Amniotic epithelial cell (primary cell): ENCODE results near the gene KIRREL2.
"Not testable (repeated sequence)": the region's sequence is repeated elsewhere in the genome, so short reads cannot be mapped to it uniquely, and the experiment has no call there.

Source experiments
- DNase-seq: peaks from one replicate; pipeline ENCODE4 v3.0.0-alpha.2; 2010; ENCODE audit warnings: low read depth

The KIRREL2 gene

DNA sequence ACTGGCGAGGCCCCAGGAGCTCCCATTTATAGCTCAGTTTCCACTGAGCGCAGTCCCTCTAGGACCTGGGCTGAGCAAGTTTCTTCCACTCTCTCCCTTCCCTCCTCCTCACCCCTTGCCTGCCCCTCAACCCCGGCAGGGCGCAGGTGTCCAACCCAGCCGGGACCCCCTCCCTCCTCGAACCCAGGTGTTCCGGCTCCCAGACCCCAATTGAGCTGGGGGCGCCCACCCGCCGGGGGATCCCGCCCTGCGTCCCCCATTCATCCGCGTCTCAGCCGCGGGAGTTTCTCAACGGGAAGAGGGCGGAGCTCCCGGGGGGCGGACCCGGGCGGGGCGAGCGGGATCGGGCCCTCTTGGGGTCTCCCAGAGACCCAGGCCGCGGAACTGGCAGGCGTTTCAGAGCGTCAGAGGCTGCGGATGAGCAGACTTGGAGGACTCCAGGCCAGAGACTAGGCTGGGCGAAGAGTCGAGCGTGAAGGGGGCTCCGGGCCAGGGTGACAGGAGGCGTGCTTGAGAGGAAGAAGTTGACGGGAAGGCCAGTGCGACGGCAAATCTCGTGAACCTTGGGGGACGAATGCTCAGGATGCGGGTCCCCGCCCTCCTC is at the start of gene KIRREL2:
TSS of gene KIRREL2 (plus strand) at position 366 of the 604 bp plus-strand sequence. CDS start at position 575, 209 bp downstream.
- DNase-seq: no peak

DNA sequence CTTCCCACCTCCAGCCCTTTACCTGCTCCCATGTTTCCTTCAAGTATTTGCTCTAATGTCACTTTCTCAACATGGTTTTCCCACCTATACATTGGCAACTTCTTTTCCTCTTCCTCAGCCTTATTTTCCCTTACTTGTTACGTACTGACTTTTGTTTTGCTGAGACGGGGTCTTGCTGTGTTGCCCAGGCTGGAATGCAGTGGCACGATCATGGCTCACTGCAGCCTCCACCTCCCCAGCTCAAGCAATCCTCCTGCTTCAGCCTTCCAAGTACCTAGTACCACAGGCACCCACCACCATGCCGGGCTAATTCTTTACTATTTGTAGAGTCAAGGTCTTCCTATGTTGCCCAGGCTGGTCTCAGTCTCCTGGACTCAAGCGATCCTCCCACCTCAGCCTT is 49.1 kb upstream of the KIRREL2 start:
- DNase-seq: no peak

GRCh38 chr19:35811317-35812219 is 45.1 kb upstream of the KIRREL2 start:
- DNase-seq: no peak

DNA sequence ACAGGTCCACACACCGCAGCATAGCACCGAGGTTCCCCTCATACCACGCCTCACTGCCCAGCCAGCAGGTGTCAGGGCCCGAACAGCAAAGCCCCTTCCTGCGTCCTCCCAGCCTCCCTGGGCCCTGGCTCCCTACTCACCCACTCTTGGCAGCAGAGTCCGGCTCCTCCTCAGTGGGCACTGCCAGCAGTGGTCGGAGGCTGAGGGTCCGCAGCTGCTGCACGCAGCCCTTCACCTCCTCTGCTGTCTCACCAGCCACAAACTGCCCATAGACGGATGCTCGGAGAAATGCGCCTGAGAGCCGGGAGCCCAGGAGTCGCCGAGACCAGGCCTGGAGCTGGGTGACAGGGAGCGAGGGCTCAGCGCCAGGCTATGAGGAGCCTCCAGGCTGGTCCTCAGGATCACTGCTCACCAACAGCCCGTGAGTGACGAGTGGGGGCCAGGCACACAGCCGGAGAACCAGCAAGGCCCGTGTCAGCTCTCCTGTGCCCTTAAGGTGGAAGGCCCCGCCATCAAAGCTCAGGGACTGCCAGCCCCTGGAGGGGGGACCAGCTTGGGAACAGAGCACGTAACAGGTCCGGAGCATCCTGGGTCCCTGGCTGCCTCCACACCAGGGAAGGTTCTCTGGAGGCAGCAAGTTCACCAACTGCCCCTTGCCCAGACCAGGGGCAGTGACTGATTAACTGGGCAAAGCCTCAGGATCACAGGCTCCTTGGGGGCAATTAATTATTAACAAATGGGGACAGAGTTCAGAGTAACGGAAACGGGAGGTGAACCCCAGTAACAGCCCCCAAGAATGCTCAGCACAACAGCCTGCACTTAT is 44.3 kb upstream of the KIRREL2 start, which contains the start of gene PRODH2:
TSS of gene PRODH2 (minus strand) at position 626 of the 823 bp plus-strand sequence. CDS start at position 586, 40 bp downstream.
- DNase-seq: no peak

DNA sequence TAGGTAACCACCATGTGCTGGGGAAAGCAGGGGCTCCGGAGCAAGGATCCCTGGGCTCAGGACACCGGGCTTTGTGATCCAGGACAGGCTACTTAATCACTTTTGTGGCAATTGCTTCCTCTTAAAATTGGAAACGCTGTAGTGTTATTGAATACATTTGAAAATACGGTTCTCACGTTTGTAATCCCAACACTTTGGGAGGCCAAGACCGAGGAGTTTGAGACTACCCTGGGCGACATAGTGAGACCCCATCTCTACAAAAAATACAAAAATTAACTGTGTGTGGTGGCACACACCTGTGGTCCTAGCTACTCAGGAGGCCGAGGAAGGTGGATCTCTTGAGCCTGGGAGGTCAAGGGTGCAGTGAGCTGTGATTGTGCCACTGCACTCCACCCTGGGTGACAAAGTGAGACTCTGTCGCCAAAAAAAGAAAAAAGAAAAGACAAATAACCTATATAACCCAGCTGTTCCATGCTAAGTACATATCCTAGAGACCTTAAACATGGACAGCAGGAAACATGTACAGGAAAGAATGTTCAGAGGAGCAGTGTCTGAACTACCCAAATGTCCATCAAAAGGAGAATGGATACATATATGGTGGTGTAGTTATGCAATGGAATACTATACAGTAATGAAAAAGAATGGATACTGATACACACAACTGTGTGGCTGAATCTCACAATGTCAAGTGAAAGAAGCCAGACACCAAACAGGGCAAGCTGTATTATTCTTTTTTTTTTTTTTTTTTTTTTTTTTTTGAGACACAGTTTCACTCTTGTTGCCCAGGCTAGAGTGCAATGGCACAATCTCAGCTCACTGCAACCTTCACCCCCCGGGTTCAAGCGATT is 43.4 kb upstream of the KIRREL2 start:
- DNase-seq: no peak

DNA sequence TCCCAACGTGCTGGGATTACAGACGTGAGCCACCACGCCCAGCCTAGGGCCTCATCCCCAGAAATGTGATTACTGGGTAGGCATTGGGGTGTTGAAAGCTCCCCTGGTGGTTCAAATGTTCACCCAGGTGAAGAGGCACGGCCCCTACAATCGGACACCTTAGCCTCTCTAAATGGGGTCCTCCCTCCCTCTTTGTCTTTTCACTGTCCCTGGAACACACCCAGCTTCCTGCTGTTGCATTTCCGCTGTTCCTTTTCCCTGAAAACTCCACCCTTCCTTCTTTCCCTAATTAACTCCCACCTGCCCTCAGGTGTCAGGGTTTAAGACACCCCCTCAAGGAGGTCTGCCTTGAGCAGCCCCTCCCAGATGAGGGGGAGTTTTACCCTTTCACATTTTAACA is 40.4 kb upstream of the KIRREL2 start:
- no peak for DNase-seq

DNA sequence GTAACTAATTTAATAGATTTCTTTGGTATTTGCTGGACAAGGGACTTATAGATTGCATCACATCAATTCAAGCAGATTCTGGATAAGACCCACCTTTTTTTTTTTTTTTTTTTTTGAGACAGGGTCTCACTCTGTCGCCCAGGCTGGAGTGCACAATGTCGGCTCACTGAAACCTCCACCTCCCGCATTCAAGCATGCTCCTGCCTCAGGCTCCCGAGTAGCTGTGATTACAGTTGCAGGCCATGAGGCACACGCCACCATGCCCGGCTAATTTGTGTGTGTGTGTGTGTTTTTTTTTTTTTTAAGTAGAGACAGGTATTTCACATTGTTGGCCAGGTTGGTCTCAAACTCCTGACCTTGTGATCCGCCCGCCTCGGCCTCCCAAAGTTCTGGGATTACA is 39.9 kb upstream of the KIRREL2 start:
- no peak for DNase-seq

GRCh38 chr19:35818445-35818844 is 38.3 kb upstream of the KIRREL2 start:
- no peak for DNase-seq

DNA sequence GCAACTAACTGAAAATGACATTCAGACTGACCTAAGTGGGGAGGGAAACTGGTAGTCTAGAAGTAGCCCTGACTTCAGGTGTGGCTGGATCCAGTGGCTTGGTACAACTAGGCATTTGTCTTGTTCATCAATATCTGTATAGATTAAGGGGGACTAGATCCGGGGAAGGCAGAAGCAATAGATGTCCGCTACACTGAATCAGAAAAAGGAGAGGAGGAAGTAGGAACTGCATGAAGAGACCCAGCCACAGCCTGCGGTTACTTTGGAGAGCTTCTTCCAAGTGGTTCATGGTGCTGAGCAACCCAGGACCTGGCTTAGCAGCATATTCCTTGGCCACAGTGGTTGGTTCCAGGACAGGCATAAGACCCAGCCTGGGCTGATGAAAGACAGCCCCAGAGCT is 34.1 kb upstream of the KIRREL2 start:
- DNase-seq: no peak

DNA sequence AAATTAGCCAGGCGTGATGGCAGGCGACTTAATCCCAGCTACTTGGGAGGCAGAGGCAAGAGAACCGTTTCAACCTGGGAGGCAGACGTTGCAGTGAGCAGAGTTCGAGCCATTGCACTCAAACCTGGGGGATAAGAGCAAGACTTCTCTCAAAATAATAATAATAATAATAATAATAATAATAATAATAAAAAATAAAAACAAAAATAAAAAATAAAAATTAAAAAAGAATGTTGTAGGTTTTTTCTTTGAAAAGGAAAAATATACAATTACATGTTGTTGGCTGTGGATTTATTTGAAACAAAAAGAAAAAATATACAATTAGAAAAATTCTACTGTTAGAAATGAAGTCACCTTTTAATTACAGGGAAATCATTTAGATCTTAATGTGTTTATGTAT is 32.6 kb upstream of the KIRREL2 start:
- no peak for DNase-seq

DNA sequence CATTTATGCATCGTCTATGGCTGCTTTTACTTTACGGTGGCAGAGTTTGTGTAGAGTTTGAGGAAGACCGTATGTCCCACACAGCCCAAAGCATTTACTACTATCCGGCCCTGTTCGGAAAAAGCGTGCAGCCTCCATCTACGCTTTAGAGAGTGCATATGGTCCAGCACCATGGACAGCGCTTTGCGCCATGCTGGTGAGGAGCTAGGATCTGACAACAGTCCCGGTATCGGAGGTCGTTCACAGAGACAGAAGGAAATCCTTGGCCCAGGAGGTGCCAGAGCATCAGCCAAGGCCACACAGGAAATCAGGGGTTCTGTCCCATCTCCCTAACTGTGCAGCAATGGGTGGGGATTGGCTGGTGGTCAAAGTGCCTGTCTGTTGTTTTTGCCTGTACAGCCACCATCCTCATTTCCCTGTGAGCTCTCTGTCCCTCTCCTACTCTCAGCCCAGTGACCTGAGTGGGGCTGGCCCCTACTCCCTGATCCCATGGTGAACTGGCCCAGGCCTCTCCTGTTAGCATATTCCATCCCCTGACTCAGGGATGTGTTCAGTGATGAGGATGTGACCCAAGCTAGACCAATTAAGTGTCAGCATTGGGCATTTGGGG is 27.9 kb upstream of the KIRREL2 start:
- DNase-seq: peak; percentile 53

DNA sequence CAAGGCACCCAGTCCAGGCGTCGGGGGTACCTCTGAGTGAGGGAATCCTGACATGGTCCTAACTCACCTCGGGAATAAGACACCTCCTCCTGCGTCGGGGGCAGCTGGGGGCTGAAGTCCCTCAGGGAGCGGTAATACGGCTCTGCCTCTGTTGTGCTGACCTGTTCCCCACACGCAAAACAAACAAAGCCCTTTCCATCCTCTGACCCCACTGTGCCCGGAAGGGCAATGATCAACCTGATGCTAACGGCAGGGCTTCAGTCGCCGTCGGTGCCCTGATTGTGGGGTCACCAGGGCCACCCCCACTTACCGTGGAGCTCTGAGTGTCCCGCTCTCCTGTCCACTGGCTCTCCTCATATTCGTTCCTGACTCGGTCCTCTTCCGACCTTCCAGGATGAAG is 25.7 kb upstream of the KIRREL2 start:
- DNase-seq: no peak

GRCh38 chr19:35832054-35832453 is 24.7 kb upstream of the KIRREL2 start:
- DNase-seq: no peak

DNA sequence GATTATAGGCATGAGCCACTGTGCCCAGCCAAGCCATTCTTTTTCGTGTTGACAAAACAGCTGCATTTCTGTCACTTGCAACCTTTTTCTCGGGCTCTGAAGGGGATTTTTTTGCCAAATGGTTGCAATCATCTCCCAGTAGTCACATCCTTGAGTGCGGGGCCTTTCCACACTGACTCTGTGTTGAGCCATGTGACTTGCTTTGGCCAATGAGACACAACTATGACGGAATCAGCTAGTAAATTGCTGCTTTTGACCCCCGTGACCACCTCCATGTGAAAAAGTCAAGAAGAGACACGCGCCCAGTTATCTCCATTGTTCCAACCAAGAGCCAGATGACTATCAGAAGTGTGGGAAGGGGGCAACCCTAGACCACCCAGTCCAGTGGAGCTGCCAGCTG is 22.7 kb upstream of the KIRREL2 start:
- DNase-seq: no peak

GRCh38 chr19:35836096-35836495 is 20.6 kb upstream of the KIRREL2 start:
- not testable (repeated sequence) for DNase-seq

GRCh38 chr19:35841961-35842595 is 14.6 kb upstream of the KIRREL2 start:
- no peak for DNase-seq

GRCh38 chr19:35842666-35843272 is 13.9 kb upstream of the KIRREL2 start:
- DNase-seq: no peak

- DNase-seq: peak; percentile 13
Measured at GRCh38 chr19:35843676-35844481, 12.8 kb upstream of the KIRREL2 start.

DNA sequence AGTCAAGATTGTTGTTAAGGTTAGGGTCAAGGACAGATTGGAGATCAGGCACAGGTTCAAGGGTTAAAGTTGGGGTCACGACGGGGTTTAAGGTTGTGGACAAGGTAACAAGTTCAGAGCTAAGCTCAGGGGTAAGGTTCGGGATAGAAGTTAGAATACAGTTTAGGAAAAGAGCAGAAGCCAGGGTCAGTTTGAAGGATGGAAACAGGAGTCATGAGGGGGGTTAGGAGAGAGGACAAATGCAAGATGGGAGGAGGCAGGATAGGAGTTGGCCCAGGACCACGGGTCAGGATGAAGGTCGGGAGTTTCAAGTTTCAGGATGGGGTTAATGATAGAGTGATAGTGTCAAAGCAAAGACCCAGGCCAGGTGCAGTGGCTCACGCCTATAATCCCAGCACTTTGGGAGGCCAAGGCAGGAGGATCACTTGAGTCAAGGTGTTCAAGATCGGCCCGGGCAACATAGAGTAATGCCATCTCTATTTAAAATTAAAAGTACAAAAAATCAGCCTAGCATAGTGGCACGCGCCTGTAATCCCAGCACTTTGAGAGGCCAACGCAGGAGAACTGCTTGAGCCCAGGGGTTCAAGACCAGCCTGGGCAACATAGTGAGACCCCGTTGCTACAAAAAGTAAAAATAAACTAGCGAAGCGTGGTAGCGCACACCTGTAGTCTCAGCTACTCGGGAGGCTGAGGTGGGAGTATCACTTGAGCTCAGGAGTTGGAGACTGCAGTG is 12.1 kb upstream of the KIRREL2 start:
- DNase-seq: no peak
